ENCODE measurements around the gene JADE2.

Gene JADE2

DNA sequence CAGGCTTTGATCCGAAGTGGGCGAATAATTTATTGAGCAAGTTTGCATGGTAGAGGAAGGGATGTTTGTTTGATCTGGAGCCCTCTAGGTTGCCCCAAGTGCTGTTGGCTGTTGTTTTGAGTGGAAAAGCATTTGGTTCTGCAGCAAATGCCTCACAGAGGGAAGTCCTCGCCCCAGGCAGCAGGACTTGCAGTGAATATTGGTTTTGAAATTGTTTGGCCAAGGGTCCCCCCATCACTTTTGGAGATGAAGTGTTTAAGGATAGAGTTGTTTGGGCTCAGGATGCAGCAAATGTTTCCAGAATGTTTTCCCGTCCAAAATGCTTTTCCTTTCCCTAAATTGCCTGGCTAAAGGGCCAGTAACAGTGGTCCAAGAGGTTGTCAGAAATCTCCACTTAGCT is 3.1 kb downstream of the JADE2 start:
- H3K27ac ChIP-seq = no peak overlapping the region
- H3K4me1 ChIP-seq (ENCODE audit: low read depth, poor library complexity, severe bottlenecking) = peaks cover 16% of the 10 kb centered on the region
- no peaks in the 10 kb centered on the region for H3K27me3 ChIP-seq (ENCODE audit: insufficient read depth, low read depth)
- no peaks in the 10 kb centered on the region for H3K36me3 ChIP-seq (ENCODE audit: insufficient read depth)
- no peak overlapping the region for H3K4me3 ChIP-seq (IDR thresholded peaks at IDR 0.05; ENCODE audit: insufficient read depth, low read depth, low read length)
- H3K4me2 ChIP-seq = peak overlapping the region; percentile 96; the same call in 1 of the 2 replicates
- H3K9ac ChIP-seq = no peak overlapping the region
- no peak for TF ChIP-seq CTCF (conservative IDR thresholded peaks at IDR 0.05; ENCODE audit: low read depth, low read length)
- peaks cover 43% of the 10 kb centered on the region for H3K79me2 ChIP-seq (ENCODE audit: insufficient read depth, low read depth)
- H4K20me1 ChIP-seq (ENCODE audit: insufficient read depth) = no peaks in the 10 kb centered on the region
- H2AFZ ChIP-seq (ENCODE audit: low read depth) = no peak overlapping the region

- no peak overlapping the region for H3K27ac ChIP-seq
- peaks cover 43% of the 10 kb centered on the region for H3K79me2 ChIP-seq (ENCODE audit: insufficient read depth, low read depth)
- H3K9ac ChIP-seq = no peak overlapping the region
- H3K36me3 ChIP-seq (ENCODE audit: insufficient read depth) = no peaks in the 10 kb centered on the region
- TF ChIP-seq CTCF (conservative IDR thresholded peaks at IDR 0.05; ENCODE audit: low read depth, low read length) = no peak
- no peak overlapping the region for H2AFZ ChIP-seq (ENCODE audit: low read depth)
- H3K4me2 ChIP-seq = no peak overlapping the region
- H3K27me3 ChIP-seq (ENCODE audit: insufficient read depth, low read depth) = no peaks in the 10 kb centered on the region
- no peak overlapping the region for H3K4me3 ChIP-seq (IDR thresholded peaks at IDR 0.05; ENCODE audit: insufficient read depth, low read depth, low read length)
- no peaks in the 10 kb centered on the region for H4K20me1 ChIP-seq (ENCODE audit: insufficient read depth)
- H3K4me1 ChIP-seq (ENCODE audit: low read depth, poor library complexity, severe bottlenecking) = peaks cover 11% of the 10 kb centered on the region
These were observed 4.0 kb downstream of the JADE2 start for GRCh38 chr5:134529460-134529859.

- no peak for TF ChIP-seq CTCF (conservative IDR thresholded peaks at IDR 0.05; ENCODE audit: low read depth, low read length)
- Histone ChIP-seq H3K27ac (no peak overlapping the region), H3K4me3 (IDR thresholded peaks at IDR 0.05; ENCODE audit: insufficient read depth, low read depth, low read length) (no peak overlapping the region), H3K4me1 (ENCODE audit: low read depth, poor library complexity, severe bottlenecking) (peaks cover 15% of the 10 kb centered on the region), H2AFZ (ENCODE audit: low read depth) (no peak overlapping the region), H3K9ac (no peak overlapping the region), H3K4me2 (no peak overlapping the region), H4K20me1 (ENCODE audit: insufficient read depth) (no peaks in the 10 kb centered on the region), H3K79me2 (ENCODE audit: insufficient read depth, low read depth) (peaks cover 48% of the 10 kb centered on the region), H3K27me3 (ENCODE audit: insufficient read depth, low read depth) (no peaks in the 10 kb centered on the region), H3K36me3 (ENCODE audit: insufficient read depth) (no peaks in the 10 kb centered on the region)
These were observed 5.0 kb downstream of the JADE2 start for GRCh38 chr5:134530301-134531077.

GRCh38 chr5:134533115-134533815 is 7.8 kb downstream of the JADE2 start:
- Histone ChIP-seq H3K79me2 (ENCODE audit: insufficient read depth, low read depth) (peaks cover 41% of the 10 kb centered on the region), H3K36me3 (ENCODE audit: insufficient read depth) (no peaks in the 10 kb centered on the region), H3K4me1 (ENCODE audit: low read depth, poor library complexity, severe bottlenecking) (peaks cover 28% of the 10 kb centered on the region), H3K4me2 (no peak overlapping the region), H4K20me1 (ENCODE audit: insufficient read depth) (no peaks in the 10 kb centered on the region), H3K9ac (no peak overlapping the region), H3K4me3 (IDR thresholded peaks at IDR 0.05; ENCODE audit: insufficient read depth, low read depth, low read length) (no peak overlapping the region), H2AFZ (ENCODE audit: low read depth) (no peak overlapping the region), H3K27ac (no peak overlapping the region), H3K27me3 (ENCODE audit: insufficient read depth, low read depth) (no peaks in the 10 kb centered on the region)
- TF ChIP-seq CTCF (conservative IDR thresholded peaks at IDR 0.05; ENCODE audit: low read depth, low read length) = no peak

Measured in KMS-11 (cell line).